ENCODE data around the gene SUCO.

DNA sequence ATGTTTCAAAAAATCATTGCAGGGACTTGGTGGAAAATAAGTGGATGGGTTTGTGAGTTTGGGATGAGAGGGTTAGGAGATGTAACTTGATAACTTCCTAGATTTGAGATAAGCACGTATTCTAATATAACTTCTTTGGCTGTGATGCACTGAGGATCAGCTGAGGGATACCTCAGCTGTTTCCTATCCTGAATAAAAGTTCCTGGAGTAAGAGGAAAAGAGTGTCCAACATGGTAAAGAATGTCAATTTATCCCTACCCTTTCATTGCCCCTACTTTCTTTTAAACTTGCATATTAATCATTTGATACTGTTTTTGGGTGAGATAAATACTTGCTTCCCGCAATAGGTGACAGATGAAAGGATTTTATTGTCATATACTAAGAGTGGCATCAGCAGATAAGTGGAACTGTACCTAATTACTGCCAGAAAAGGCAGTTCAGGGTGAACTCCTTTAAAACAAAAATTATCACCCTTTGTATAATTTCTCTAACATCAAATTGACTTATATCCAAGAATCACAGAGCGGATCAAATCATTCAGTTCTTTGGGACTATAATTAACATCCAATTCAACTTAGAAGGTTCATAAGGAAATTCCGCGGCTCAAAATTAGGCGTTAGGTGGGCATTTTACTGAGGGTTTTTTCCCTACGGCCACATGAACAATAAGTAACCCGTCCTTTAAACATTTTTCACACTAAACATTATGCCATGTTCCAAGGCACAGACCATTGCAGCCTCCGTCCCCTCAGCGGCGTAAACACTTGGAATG is 1.4 kb upstream of the SUCO start:
- TF ChIP-seq, protein P1, sequence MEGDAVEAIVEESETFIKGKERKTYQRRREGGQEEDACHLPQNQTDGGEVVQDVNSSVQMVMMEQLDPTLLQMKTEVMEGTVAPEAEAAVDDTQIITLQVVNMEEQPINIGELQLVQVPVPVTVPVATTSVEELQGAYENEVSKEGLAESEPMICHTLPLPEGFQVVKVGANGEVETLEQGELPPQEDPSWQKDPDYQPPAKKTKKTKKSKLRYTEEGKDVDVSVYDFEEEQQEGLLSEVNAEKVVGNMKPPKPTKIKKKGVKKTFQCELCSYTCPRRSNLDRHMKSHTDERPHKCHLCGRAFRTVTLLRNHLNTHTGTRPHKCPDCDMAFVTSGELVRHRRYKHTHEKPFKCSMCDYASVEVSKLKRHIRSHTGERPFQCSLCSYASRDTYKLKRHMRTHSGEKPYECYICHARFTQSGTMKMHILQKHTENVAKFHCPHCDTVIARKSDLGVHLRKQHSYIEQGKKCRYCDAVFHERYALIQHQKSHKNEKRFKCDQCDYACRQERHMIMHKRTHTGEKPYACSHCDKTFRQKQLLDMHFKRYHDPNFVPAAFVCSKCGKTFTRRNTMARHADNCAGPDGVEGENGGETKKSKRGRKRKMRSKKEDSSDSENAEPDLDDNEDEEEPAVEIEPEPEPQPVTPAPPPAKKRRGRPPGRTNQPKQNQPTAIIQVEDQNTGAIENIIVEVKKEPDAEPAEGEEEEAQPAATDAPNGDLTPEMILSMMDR (IDR thresholded peaks at IDR 0.05): no peak
- no peak for TF ChIP-seq EZH2 (IDR thresholded peaks at IDR 0.05; ENCODE audit: borderline replicate concordance, insufficient read depth, low read depth, low read length, poor library complexity, severe bottlenecking)
